Natural killer cell (primary cell): ENCODE measurements around the gene CASKIN2. TPM values are rescaled to one million over a fixed set of nuclear protein-coding genes. Genes with fewer than 3 reads are reported as not detected.

Experiments
- ATAC-seq, 3 donors: fragments of 150-1000 bp in 2 of 3; fragments of 200-7000 bp in 1 of 3; cut with Tn5 transposase; 1 replicate in 1 of 3; 2 replicates in 2 of 3; pipeline ENCODE4 v1.10.0; 2021; ENCODE audit warnings: mild to moderate bottlenecking in 2 of 3, moderate library complexity in 2 of 3
- DNase-seq, 2 donors: peaks; one replicate each; pipeline versions ENCODE4 v3.0.0 to v3.0.0-alpha.2; 2013 to 2021; ENCODE audit warnings: mixed read lengths in 1 of 2
- H3K27ac ChIP-seq: one replicate; pipeline ENCODE4 v1.5.1; 2013; ENCODE audit warnings: mild to moderate bottlenecking, low read length
- H3K27me3 ChIP-seq: one replicate; pipeline ENCODE4 v1.6.1; 2013; ENCODE audit warnings: low read length; ENCODE audit not compliant: control insufficient read depth, insufficient read depth
- H3K36me3 ChIP-seq: one replicate; pipeline ENCODE4 v1.6.1; 2013; ENCODE audit warnings: low read length; ENCODE audit not compliant: control insufficient read depth, insufficient read depth
- H3K4me1 ChIP-seq: one replicate; pipeline ENCODE4 v1.6.1; 2013; ENCODE audit warnings: low read length; ENCODE audit not compliant: control insufficient read depth, insufficient read depth
- H3K4me3 ChIP-seq: one replicate; pipeline ENCODE4 v1.5.1; 2013; ENCODE audit warnings: low read length
- H3K9me3 ChIP-seq: one replicate; pipeline ENCODE4 v1.6.1; 2013; ENCODE audit warnings: low read length; ENCODE audit not compliant: control insufficient read depth, insufficient read depth
- H3K27ac Mint-ChIP-seq, 2 donors: one replicate each; pipeline ENCODE4 v1.8.0; 2022; ENCODE audit warnings: mild to moderate bottlenecking in 2 of 2, mixed read lengths in 2 of 2, moderate library complexity in 1 of 2
- H3K27me3 Mint-ChIP-seq, 2 donors: one replicate each; pipeline ENCODE4 v1.8.0; 2022; ENCODE audit warnings: low read depth in 2 of 2, mixed read lengths in 2 of 2
- H3K36me3 Mint-ChIP-seq: one replicate; pipeline ENCODE4 v1.8.0; 2022; ENCODE audit warnings: mixed read lengths
- H3K4me1 Mint-ChIP-seq, 2 donors: one replicate each; pipeline ENCODE4 v1.8.0; 2022; ENCODE audit warnings: mixed read lengths in 2 of 2
- H3K4me3 Mint-ChIP-seq: one replicate; pipeline ENCODE4 v1.8.0; 2022; ENCODE audit warnings: mild to moderate bottlenecking, moderate library complexity, mixed read lengths
- H3K9me3 Mint-ChIP-seq, 2 donors: one replicate each; pipeline ENCODE4 v1.8.0; 2022; ENCODE audit warnings: mixed read lengths in 2 of 2
- WGBS: methylation state at CpG from one replicate; pipeline ENCODE4 v1.1.7; 2013; ENCODE audit warnings: missing lambda C conversion rate; ENCODE audit not compliant: insufficient coverage; 5-methylcytosine and 5-hydroxymethylcytosine counted together
- intact Hi-C: fragments of 100-400 bp; cut with micrococcal nuclease; formaldehyde crosslinking; loops from one replicate; pipeline ENCODE4 v1.14.2; 2022
- total RNA-seq, 4 donors: library from RNA; stranded (reverse); fragments of 120-200 nt in 1 of 4; gene quantifications; one replicate each; pipeline versions ENCODE4 v1.2.3 to v1.2.4, GENCODE V29; 2013 to 2022
- TF ChIP-seq, protein P1 (sequence below): fragments of 200-600 bp; IDR thresholded peaks from one replicate; pipeline ENCODE4 v1.8.0; 2022; ENCODE audit warnings: antibody characterized with exemption

CASKIN2 gene, protein sequence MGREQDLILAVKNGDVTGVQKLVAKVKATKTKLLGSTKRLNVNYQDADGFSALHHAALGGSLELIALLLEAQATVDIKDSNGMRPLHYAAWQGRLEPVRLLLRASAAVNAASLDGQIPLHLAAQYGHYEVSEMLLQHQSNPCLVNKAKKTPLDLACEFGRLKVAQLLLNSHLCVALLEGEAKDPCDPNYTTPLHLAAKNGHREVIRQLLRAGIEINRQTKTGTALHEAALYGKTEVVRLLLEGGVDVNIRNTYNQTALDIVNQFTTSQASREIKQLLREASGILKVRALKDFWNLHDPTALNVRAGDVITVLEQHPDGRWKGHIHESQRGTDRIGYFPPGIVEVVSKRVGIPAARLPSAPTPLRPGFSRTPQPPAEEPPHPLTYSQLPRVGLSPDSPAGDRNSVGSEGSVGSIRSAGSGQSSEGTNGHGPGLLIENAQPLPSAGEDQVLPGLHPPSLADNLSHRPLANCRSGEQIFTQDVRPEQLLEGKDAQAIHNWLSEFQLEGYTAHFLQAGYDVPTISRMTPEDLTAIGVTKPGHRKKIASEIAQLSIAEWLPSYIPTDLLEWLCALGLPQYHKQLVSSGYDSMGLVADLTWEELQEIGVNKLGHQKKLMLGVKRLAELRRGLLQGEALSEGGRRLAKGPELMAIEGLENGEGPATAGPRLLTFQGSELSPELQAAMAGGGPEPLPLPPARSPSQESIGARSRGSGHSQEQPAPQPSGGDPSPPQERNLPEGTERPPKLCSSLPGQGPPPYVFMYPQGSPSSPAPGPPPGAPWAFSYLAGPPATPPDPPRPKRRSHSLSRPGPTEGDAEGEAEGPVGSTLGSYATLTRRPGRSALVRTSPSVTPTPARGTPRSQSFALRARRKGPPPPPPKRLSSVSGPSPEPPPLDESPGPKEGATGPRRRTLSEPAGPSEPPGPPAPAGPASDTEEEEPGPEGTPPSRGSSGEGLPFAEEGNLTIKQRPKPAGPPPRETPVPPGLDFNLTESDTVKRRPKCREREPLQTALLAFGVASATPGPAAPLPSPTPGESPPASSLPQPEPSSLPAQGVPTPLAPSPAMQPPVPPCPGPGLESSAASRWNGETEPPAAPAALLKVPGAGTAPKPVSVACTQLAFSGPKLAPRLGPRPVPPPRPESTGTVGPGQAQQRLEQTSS (N-terminal part only)
- 1 to 10 TPM in 2 of 3 donors, under 1 TPM in 1; 0.49 to 1.8 (median 1.7) TPM for total RNA-seq
- 0.36 TPM for total RNA-seq (2013)

DNA sequence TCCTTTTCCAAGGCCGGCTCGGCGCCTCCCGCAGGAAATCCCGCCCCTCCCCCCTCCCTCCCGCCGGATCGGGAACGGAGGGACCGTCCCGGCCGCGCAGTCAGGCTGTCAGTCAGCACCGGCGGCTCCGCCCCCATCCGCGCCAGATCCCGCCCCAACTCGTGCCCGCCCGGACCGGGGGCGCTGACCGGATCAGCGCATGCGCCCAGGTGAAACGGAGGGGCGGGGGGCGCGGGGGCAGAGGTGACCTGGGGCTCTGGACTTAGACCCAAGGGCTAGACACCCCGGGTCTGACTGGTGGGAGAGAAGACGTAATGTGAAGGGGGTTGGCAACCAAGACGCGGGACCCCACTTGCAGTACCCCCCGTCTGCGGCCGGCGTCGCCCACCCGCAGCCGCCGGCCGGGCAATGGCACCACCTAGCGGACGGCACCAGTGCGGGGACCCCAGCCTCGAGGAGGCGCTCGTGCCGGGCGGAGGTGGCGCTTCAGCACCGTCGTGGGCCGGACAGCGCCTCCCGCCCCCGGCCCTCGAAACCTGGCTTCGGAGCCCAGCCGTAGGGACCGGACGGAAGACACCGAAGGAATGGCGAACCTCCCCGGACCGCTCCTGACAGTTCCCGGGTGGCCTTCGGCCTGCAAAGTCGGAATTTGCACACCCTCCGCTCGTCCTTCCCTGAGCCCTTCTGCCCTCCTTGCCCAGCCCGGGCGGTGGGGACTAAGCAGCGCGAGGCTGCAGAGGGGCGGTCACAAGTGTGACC lies at the start of gene CASKIN2:
Gene CASKIN2, minus strand, starts transcription at position 42 of the 759 bp plus-strand sequence. CDS start 1,733 bp downstream, outside the sequence.
- H3K9me3 ChIP-seq = no peaks in the 10 kb centered on the region
- DNase-seq (peak; percentile 72 to 89), ATAC-seq (peak; percentile 64 to 83 (median 67))
- intact Hi-C loops = loop anchor here (1.0 to 5.0 kb wide), 4 partner anchors 10 to 228 kb away; partner anchors contain the start of genes LLGL2, MYO15B and SLC25A19
- Mint-ChIP-seq H3K36me3 (no peaks in the 10 kb centered on the region), H3K4me3 (peak within 1 kb of the TSS; percentile 80), H3K27ac (peak within 1 kb of the TSS in 1 of 2 donors; percentile 88), H3K27me3 (no peaks in the 10 kb centered on the region), H3K9me3 (no peaks in the 10 kb centered on the region), H3K4me1 (peaks cover 19 to 23% of the 10 kb centered on the region in 2 donors)
- no peak within 1 kb of the TSS for H3K27ac ChIP-seq
- peaks cover 40% of the 10 kb centered on the region for H3K4me1 ChIP-seq
- H3K4me3 ChIP-seq = peak within 1 kb of the TSS; percentile 83
- no peaks in the 10 kb centered on the region for H3K27me3 ChIP-seq
- peaks cover 12% of the 10 kb centered on the region for H3K36me3 ChIP-seq
- TF ChIP-seq, protein P1, sequence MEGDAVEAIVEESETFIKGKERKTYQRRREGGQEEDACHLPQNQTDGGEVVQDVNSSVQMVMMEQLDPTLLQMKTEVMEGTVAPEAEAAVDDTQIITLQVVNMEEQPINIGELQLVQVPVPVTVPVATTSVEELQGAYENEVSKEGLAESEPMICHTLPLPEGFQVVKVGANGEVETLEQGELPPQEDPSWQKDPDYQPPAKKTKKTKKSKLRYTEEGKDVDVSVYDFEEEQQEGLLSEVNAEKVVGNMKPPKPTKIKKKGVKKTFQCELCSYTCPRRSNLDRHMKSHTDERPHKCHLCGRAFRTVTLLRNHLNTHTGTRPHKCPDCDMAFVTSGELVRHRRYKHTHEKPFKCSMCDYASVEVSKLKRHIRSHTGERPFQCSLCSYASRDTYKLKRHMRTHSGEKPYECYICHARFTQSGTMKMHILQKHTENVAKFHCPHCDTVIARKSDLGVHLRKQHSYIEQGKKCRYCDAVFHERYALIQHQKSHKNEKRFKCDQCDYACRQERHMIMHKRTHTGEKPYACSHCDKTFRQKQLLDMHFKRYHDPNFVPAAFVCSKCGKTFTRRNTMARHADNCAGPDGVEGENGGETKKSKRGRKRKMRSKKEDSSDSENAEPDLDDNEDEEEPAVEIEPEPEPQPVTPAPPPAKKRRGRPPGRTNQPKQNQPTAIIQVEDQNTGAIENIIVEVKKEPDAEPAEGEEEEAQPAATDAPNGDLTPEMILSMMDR = peak; percentile 93
- WGBS = under 1% methylated on average over 78 of the region's 78 CpGs

DNA sequence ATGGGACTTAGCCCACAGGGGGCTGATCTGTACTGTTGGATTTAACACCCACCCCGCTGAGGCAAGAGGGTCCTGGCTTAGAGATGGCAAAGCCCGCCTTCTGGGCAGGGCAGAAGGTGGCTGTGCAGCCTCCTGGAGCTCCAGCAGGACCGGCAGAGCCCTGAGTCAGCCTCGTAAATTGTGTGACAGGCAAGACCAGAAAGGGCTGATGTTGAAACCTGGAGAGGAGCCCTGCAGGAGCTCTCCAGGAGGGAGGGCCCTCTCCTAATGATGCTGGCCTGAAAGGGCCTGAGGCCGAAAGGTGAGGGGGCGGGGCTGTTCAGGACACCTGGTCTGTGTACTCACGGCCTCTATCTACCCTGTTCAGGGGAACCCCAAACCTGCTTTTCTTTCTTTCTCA lies 49.7 kb upstream of the CASKIN2 start:
- DNase-seq (no peak), ATAC-seq (no peak)
- no peak overlapping the region for H3K27ac ChIP-seq
- no peak overlapping the region for H3K4me3 Mint-ChIP-seq
- H3K4me3 ChIP-seq = no peak overlapping the region
- WGBS = 95% methylated on average over 7 of the region's 7 CpGs
- H3K9me3 ChIP-seq = no peaks in the 10 kb centered on the region
- intact Hi-C loops = no loop called here
- no peaks in the 10 kb centered on the region for H3K27me3 Mint-ChIP-seq
- no peaks in the 10 kb centered on the region for H3K9me3 Mint-ChIP-seq
- H3K4me1 Mint-ChIP-seq = peaks cover 0 to 6% of the 10 kb centered on the region in 2 donors
- peaks cover 51% of the 10 kb centered on the region for H3K36me3 ChIP-seq
- TF ChIP-seq, protein P1 = no peak
- peaks cover 7% of the 10 kb centered on the region for H3K4me1 ChIP-seq
- no peaks in the 10 kb centered on the region for H3K36me3 Mint-ChIP-seq
- no peaks in the 10 kb centered on the region for H3K27me3 ChIP-seq
- no peak overlapping the region for H3K27ac Mint-ChIP-seq

DNA sequence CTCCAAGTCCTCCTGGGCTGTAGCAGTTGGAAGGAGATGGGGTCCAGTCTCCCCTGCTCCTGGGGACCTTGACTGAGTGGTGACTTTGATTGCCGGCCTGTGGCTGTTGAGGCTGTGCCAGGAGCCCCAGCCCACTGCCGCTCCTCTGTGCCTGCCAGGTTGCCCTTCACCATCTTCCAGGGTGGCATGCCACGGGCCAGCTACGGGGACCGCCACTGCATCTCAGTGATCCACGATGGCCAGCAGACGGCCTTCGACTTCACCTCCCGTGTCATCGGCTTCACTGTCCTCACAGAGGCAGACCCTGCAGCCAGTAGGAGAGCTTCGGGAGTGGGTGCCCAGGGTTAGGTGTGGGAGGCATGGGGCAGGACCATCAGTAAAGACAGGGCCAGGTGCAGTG lies 48.9 kb upstream of the CASKIN2 start:
- Mint-ChIP-seq H3K4me3 (no peak overlapping the region), H3K27ac (no peak overlapping the region), H3K4me1 (peaks cover 0 to 6% of the 10 kb centered on the region in 2 donors), H3K27me3 (no peaks in the 10 kb centered on the region), H3K9me3 (no peaks in the 10 kb centered on the region), H3K36me3 (no peaks in the 10 kb centered on the region)
- intact Hi-C loops = no loop called here
- Histone ChIP-seq H3K4me1 (peaks cover 7% of the 10 kb centered on the region), H3K9me3 (no peaks in the 10 kb centered on the region), H3K27me3 (no peaks in the 10 kb centered on the region), H3K27ac (no peak overlapping the region), H3K36me3 (peaks cover 53% of the 10 kb centered on the region), H3K4me3 (no peak overlapping the region)
- 98% methylated on average over 11 of the region's 11 CpGs for WGBS
- TF ChIP-seq, protein P1 = no peak
- ATAC-seq = no peak
- no peak for DNase-seq
